HG02943 (cell line): ENCODE data around the gene IQSEC1.
A peak's percentile ranks its signal among the peaks of the same experiment; 100 is the strongest.

Experiments used
- ATAC-seq: cut with Tn5 transposase; IDR thresholded peaks from one replicate; pipeline ENCODE4 v1.9.1; 2021; ENCODE audit warnings: mild to moderate bottlenecking, low read depth, moderate library complexity; ENCODE audit not compliant: unreplicated experiment

The IQSEC1 gene

GRCh38 chr3:12961007-12961696, 112.1 kb downstream of the IQSEC1 start:
- no peak for ATAC-seq

DNA sequence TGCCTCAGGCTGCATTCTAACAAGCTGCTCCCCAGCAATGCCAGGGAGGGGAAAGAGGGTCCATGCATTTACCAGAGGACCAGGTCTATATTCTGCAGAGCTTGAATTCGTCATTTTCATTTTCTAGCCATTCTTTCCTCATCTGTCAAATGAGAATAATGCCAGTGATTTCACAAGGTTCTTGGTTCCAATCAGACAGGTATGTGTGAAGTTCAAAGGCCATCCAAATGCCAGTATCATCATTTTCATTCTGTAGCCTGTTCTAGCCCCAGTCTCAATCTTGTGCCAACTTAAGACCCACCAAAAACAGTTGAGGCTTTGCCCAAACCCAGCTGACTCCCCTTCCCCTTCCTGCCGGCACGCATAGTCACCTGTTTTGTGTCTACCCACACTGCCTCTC, 112.7 kb downstream of the IQSEC1 start:
- ATAC-seq: no peak

DNA sequence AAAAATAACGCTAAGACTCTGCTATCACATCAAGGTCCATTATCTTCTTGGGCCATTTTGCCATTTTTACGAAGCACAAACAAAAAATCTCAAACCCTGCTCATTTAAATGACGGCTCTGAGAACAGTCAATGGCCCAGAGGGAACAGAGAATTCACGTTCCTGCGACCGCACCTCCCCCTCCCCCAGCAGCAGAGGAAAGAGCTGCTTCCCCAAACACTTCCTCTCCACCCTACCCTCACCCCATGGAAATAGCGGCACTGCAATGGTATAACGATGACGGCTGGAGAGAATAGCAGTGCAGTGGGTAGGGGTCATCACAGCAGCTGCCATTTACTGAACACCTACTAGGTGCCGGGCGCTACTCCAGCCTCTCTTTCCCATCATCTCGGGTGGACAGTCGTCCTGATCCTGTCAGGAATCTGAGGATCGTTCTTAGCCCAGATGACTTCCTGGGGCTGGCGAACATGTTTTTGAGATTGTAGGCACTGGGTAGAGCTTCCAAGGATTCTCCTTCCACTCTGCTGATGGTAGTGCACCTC, 113.3 kb downstream of the IQSEC1 start:
- ATAC-seq: no peak

GRCh38 chr3:12959410-12959809, 113.8 kb downstream of the IQSEC1 start:
- ATAC-seq: no peak

DNA sequence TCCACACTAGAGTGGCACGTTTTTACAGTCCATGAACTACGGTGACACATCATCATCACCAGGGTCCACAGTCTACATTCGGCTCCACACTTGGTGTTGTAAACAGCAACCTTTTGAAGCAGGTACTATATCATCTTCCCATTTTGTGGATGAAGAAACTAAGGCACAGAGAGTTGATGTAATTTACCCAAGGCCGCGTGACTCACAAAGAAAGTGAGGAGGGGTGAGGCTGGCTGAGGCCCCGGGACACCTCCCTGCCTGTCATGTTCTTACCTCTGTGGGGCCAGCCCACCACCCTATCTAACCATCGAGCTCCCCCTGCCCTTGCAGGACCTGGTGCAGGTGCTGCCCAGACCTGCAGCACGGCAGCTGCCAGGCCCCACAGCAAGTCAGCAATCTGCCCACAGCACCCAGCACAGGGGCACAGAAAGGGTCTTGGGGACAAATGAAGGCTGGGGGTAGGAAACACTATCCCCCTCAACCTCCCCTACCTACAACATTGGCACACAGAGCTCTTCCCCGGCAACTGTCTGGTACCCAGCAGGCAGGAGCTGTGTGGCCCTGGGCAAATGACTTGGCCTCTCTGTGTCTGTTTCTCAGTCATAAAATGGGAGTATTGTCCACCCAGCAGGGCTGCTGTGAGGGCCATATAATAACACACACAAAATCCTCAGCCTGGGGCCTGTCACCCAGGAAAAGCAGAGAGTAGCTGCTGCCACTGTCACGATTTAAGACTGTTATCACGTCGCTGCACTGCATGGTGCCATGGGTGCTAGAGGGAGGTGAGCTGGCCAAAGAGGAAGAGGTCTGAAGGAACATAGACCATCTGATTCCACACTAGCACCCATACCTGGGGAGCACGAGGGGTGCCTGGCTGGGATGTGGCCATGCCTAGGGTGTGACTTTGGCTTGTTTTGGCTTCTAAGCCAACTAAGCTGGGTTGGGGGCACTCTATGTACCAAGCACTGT, 115.1 kb downstream of the IQSEC1 start:
- ATAC-seq: no peak

- ATAC-seq: no peak
Observed at GRCh38 chr3:12957339-12957738, 115.9 kb downstream of the IQSEC1 start.

DNA sequence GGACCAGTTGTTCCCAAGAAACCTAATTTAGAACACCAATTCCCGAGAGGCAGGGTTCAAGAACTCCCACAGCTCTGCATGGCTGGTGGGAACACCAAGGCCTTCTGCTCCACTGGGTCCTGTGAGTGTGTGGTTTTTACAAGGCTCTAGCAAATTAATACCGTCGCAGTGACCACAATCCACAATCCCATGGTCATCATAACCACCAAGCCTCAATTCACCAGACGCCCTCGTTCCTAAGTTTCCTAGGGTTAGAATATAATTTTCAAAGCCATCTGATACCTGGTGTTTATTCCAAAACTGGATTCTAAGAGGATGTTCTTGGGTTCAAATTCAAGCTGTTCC, 116.9 kb downstream of the IQSEC1 start:
- no peak for ATAC-seq

- ATAC-seq: no peak
Observed at GRCh38 chr3:12955651-12956315, 117.4 kb downstream of the IQSEC1 start.

- peak; percentile 65 for ATAC-seq
Observed at GRCh38 chr3:12954891-12955650, 118.2 kb downstream of the IQSEC1 start.

DNA sequence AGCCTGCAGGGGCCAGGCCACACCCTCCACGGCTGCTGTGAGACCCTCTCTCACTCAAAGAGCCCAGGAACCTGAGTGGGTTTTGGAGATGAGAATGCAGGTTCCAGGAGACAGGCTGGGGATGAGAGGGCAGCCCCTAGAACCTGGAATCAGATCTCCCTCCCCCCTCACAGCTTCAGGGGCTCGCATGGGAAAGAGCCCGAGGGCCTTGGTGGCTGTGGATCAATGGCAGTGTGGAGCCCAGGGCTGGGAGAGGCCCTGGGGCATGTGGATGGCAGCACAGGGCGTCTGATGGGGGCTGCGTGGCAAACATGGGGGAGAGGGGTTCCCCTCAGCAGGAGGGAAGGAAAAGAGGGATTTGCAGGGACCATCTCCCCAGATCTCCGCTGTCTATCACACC, 119.0 kb downstream of the IQSEC1 start:
- ATAC-seq: no peak

- ATAC-seq: no peak
Observed at GRCh38 chr3:12953201-12953995, 119.8 kb downstream of the IQSEC1 start.

GRCh38 chr3:12952343-12953200, 120.7 kb downstream of the IQSEC1 start:
- no peak for ATAC-seq

DNA sequence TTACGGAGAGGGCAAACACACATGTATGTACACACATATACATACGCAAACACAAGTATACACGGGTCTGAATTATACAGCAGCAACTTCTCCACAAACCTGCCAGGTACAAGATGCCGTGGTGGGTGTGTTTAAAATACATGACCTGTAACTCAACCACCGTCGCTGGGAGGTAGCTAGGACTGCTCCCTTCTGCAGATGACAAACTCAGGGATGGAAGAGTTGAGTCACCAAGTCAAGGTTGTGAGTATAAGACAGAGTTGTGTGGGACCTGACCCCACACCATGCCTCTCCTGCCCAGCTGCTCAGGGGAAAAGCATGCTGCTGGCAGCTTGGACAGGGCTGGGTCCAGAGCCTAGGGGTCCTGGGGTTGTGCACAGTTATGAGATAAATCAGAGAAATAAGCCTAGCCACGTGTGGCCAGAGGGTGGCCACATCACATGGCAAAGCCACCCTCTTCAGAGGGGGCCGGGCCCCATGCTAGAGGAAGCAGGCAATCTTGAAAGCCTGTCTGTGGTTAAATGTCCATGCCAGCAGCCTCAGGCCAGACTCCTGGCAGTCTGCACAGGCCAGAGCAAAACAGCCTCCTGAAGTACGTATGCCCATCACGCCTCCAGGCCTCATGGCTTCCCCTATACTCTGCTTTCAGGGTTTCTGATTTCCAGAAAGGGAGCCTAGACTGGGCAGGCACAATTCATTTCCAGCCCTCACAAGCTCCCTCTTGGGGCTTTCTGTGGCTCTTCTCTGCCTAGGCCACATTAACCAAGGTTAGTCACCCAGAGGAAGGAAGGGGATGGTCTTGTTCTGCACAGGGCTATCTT, 124.1 kb downstream of the IQSEC1 start:
- ATAC-seq: no peak

DNA sequence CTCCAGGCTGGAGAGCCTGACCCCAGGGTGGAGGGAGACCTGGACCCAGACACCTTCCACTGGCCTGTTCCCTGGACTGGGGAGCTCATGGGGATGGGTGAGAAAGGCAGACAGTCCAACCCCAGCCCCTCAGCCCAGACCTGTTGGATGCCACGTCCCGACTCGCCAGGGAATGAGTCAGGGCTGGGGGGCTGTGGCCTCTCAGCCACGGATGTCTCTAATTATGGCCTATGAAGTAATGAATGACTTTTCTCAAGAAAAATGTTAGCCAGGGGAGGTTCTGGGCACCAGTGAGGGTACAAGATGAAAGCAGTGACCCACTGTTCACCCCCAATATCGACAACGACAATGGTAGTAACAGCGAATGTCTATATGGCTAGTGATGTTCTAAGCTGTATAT, 124.9 kb downstream of the IQSEC1 start:
- ATAC-seq: no peak

DNA sequence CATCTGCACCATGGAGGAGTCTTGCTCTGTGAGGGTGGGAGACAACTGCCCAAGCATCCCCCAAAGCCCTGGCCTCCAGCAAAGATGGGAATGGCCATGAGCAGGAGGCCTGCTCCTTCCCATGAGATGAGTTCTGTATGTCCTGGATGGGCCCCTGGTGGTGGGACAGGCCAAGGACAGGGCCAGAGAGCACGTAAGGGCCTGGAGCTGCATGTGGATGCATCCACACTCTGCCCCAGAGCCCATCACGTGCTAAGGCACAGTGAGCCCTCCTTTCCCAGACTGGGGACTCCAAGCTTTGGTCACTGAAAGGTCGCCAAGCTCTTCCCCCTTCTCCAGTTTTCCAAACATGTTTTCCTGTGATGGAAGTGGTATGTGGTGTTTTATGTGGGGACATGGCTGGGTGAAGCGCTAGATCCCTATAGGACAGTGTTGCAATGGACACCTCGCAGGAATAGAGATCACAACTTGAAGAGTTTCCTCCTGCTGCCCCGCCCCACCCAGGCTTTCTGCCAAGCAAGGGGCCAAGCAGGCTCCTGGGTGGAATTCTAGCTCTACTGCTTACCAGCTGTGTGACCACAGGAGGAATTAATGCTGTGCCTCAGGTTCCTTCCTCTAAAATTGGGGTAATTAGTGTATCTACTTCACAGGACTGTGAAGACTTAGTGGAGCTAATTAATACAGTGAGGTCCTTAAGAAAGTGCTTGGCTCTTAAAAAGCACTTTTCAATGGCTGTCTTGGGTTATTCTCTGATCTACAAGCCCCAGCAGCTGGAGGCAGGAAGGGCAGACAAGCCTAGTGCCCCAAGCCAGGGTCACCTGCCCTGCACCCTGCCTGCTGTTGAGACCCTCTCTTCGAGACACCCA, 125.5 kb downstream of the IQSEC1 start:
- ATAC-seq: no peak

DNA sequence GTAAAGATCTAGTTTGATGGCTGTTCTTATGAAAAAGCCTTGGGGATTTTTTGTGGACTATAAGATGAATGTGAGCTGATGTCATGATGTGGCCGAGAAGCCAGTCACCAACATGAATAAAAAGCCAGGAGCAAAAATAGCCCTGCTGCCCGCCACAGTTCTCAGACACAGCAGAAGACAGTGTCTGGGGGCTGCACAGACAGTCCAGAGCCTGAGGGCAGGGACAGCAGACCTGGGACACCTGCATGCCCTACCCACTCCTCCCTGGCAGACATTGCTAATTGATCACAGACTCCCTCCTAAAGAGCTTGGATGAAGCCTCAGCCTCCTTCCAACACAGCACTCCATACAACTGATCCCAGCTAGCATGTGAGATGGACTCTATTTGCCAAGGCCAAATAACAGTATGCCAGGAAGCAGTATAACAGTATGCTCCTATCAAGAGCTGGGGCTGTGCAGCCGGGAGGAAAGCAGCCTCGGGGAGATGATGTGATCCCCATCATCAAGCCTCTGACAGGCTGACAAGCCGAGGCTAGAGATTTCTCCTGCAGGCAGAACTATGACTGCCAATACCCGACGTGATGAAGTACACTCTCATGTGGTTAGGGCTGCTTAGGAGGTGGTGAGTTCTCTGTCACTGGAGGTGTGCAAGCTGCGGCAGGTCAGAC, 126.4 kb downstream of the IQSEC1 start:
- no peak for ATAC-seq
